Measurements from ENCODE around the gene CD68.
"Not testable (repeated sequence)": the region's sequence is repeated elsewhere in the genome, so short reads cannot be mapped to it uniquely, and the experiment has no call there.

The CD68 gene

DNA sequence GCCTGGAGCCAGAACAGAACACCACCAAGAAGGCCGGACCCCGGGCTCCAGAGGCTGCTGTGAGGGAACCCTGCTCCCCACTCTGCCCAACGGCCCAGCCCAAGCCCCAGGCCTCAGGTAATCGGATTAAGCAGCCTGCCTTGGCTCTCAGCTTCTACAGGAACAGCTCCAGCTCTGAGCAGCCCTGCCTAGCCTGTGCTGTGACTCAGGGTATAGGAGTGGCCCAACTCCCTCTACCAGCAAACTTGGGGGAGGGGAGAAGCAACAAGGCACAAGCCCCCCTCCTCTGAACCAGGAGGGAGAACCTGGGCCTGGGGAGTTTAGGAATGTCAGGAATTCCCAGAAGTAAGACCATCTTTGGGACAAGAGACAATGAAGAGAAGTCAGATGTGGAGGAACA is 11.3 kb downstream of the CD68 start:
- no peak overlapping the region for H3K27ac ChIP-seq (replicated peaks)
- no peak for DNase-seq (ENCODE audit: low read depth in 1 of 2, low spot score in 1 of 2)
- H3K27me3 ChIP-seq (ENCODE audit: insufficient read depth, poor library complexity, severe bottlenecking), result no peaks in the 10 kb centered on the region
- H3K4me3 ChIP-seq (replicated peaks; ENCODE audit: insufficient read depth, low read length), result no peak overlapping the region
- TF ChIP-seq, protein P1, sequence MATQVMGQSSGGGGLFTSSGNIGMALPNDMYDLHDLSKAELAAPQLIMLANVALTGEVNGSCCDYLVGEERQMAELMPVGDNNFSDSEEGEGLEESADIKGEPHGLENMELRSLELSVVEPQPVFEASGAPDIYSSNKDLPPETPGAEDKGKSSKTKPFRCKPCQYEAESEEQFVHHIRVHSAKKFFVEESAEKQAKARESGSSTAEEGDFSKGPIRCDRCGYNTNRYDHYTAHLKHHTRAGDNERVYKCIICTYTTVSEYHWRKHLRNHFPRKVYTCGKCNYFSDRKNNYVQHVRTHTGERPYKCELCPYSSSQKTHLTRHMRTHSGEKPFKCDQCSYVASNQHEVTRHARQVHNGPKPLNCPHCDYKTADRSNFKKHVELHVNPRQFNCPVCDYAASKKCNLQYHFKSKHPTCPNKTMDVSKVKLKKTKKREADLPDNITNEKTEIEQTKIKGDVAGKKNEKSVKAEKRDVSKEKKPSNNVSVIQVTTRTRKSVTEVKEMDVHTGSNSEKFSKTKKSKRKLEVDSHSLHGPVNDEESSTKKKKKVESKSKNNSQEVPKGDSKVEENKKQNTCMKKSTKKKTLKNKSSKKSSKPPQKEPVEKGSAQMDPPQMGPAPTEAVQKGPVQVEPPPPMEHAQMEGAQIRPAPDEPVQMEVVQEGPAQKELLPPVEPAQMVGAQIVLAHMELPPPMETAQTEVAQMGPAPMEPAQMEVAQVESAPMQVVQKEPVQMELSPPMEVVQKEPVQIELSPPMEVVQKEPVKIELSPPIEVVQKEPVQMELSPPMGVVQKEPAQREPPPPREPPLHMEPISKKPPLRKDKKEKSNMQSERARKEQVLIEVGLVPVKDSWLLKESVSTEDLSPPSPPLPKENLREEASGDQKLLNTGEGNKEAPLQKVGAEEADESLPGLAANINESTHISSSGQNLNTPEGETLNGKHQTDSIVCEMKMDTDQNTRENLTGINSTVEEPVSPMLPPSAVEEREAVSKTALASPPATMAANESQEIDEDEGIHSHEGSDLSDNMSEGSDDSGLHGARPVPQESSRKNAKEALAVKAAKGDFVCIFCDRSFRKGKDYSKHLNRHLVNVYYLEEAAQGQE (IDR thresholded peaks at IDR 0.05; ENCODE audit: insufficient replicate concordance, low read depth), result no peak
- TF ChIP-seq GABPA (IDR thresholded peaks at IDR 0.05; ENCODE audit: low read depth), result no peak
- no peak for TF ChIP-seq CTCF (IDR thresholded peaks at IDR 0.05; ENCODE audit: insufficient read depth, low read length)
- no peak for TF ChIP-seq SPI1 (IDR thresholded peaks at IDR 0.05; ENCODE audit: borderline replicate concordance, low read depth)
- no peak for TF ChIP-seq POLR2AphosphoS5 (IDR thresholded peaks at IDR 0.05; ENCODE audit: low read depth)

- no peak for DNase-seq (ENCODE audit: low read depth in 1 of 2, low spot score in 1 of 2)
- H3K27ac ChIP-seq (replicated peaks), result no peak overlapping the region
- TF ChIP-seq, protein P1 (IDR thresholded peaks at IDR 0.05; ENCODE audit: insufficient replicate concordance, low read depth), result no peak
- TF ChIP-seq GABPA (IDR thresholded peaks at IDR 0.05; ENCODE audit: low read depth), result no peak
- TF ChIP-seq CTCF (IDR thresholded peaks at IDR 0.05; ENCODE audit: insufficient read depth, low read length), result no peak
- no peak for TF ChIP-seq POLR2AphosphoS5 (IDR thresholded peaks at IDR 0.05; ENCODE audit: low read depth)
- no peak for TF ChIP-seq SPI1 (IDR thresholded peaks at IDR 0.05; ENCODE audit: borderline replicate concordance, low read depth)
- no peaks in the 10 kb centered on the region for H3K27me3 ChIP-seq (ENCODE audit: insufficient read depth, poor library complexity, severe bottlenecking)
- H3K4me3 ChIP-seq (replicated peaks; ENCODE audit: insufficient read depth, low read length), result no peak overlapping the region
These were observed 12.2 kb downstream of the CD68 start for GRCh38 chr17:7591596-7591995.

- Histone ChIP-seq H3K4me3 (replicated peaks; ENCODE audit: insufficient read depth, low read length) (no peak overlapping the region), H3K27ac (replicated peaks) (no peak overlapping the region), H3K27me3 (ENCODE audit: insufficient read depth, poor library complexity, severe bottlenecking) (no peaks in the 10 kb centered on the region)
- TF ChIP-seq GABPA (IDR thresholded peaks at IDR 0.05; ENCODE audit: low read depth) (no peak), SPI1 (IDR thresholded peaks at IDR 0.05; ENCODE audit: borderline replicate concordance, low read depth) (no peak)
- DNase-seq (ENCODE audit: low read depth in 1 of 2, low spot score in 1 of 2), result no peak
These were observed 13.1 kb downstream of the CD68 start for GRCh38 chr17:7592422-7593021.

DNA sequence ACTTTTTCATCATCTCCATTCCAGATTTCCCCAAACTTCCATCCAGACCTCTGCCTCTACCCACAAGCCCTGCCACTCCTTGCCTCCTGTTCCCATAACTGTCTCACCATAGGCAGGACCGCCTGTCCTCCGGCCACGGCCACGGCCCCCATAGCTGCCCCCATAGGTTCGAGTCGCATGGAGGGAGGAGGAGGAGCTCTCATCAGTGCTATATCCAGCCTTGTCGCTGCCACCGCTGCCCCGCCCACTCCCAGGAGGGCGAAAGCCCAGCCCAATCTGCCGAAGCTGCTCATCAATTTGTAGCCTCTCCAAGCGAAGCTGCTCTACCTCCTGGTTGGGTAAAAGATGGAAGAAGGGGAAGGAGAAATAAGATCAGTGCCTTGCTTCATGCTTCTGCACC is 13.9 kb downstream of the CD68 start:
- TF ChIP-seq GABPA (IDR thresholded peaks at IDR 0.05; ENCODE audit: low read depth), result no peak
- no peak for TF ChIP-seq POLR2AphosphoS5 (IDR thresholded peaks at IDR 0.05; ENCODE audit: low read depth)
- TF ChIP-seq CTCF (IDR thresholded peaks at IDR 0.05; ENCODE audit: insufficient read depth, low read length), result no peak
- no peak for TF ChIP-seq SPI1 (IDR thresholded peaks at IDR 0.05; ENCODE audit: borderline replicate concordance, low read depth)
- TF ChIP-seq, protein P1 (IDR thresholded peaks at IDR 0.05; ENCODE audit: insufficient replicate concordance, low read depth), result no peak
- no peak overlapping the region for H3K4me3 ChIP-seq (replicated peaks; ENCODE audit: insufficient read depth, low read length)
- no peaks in the 10 kb centered on the region for H3K27me3 ChIP-seq (ENCODE audit: insufficient read depth, poor library complexity, severe bottlenecking)
- no peak for DNase-seq (ENCODE audit: low read depth in 1 of 2, low spot score in 1 of 2)
- no peak overlapping the region for H3K27ac ChIP-seq (replicated peaks)

DNA sequence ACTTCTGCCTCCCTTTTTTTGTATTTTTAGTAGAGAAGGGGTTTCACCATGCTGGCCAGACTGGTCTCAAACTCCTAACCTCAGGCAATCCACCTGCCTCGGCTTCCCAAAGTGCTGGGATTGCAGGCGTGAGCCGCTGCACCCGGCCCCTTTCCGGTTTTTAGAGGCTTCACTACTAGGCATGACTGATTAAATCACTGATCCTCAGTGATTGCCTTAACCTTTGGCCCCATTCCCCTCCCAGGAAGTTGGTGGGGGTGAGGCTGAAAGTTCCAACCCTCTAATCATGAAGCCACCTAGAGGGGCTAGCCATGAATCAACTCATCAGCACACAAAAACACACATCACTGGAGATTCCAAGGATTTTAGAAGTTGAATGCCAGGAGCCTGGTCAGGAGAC is 18.1 kb downstream of the CD68 start:
- not testable (repeated sequence) for DNase-seq (ENCODE audit: low read depth in 1 of 2, low spot score in 1 of 2); H3K27me3 ChIP-seq (ENCODE audit: insufficient read depth, poor library complexity, severe bottlenecking); H3K27ac ChIP-seq (replicated peaks); H3K4me3 ChIP-seq (replicated peaks; ENCODE audit: insufficient read depth, low read length)

All from HL-60 (cell line).